ENCODE results near the gene SLC44A2.

DNA sequence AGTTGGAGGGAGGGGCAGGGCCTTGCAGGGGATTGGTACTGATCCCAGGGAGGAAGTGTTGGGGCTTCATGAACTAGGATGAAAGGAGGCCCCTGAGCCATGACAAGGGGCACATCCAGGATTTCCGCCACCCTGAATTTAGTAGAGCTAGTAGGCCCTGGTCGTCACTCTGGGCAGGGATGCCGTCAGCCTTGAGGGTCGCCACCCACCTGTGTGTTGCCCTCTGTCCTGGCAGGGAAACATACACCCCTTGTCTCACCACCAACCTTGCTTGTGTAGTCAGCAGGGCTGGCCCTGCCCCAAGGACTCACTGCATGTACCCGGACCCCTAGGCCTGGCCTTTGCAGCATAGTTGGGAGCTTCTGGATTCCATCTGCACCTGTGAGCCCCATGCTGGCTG is 66.5 kb downstream of the SLC44A2 start:
- TF ChIP-seq, protein P1, sequence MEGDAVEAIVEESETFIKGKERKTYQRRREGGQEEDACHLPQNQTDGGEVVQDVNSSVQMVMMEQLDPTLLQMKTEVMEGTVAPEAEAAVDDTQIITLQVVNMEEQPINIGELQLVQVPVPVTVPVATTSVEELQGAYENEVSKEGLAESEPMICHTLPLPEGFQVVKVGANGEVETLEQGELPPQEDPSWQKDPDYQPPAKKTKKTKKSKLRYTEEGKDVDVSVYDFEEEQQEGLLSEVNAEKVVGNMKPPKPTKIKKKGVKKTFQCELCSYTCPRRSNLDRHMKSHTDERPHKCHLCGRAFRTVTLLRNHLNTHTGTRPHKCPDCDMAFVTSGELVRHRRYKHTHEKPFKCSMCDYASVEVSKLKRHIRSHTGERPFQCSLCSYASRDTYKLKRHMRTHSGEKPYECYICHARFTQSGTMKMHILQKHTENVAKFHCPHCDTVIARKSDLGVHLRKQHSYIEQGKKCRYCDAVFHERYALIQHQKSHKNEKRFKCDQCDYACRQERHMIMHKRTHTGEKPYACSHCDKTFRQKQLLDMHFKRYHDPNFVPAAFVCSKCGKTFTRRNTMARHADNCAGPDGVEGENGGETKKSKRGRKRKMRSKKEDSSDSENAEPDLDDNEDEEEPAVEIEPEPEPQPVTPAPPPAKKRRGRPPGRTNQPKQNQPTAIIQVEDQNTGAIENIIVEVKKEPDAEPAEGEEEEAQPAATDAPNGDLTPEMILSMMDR (IDR thresholded peaks at IDR 0.05; ENCODE audit: insufficient read depth, low read length, poor library complexity, severe bottlenecking): no peak
- TF ChIP-seq EZH2phosphoT487 (conservative IDR thresholded peaks at IDR 0.05; ENCODE audit: low read length): no peak

All from SU-DHL-6 (cell line).